Erythroblast (primary cell): Measurements from ENCODE around the gene MAJIN.

Experiments
- GATA1 ChIP-seq: IDR thresholded peaks from 2 replicates; pipeline ENCODE4 v1.6.1; 2011; ENCODE audit warnings: low read depth, mild to moderate bottlenecking, control low read depth, low read length, moderate library complexity
- POLR2A ChIP-seq: IDR thresholded peaks from 2 replicates; pipeline ENCODE4 v1.6.1; 2011; ENCODE audit warnings: mild to moderate bottlenecking, low read length

GRCh38 chr11:64920124-64920523 is 51.8 kb downstream of the MAJIN start:
- TF ChIP-seq POLR2A (no peak), GATA1 (no peak)
